GM12892 (cell line): Measurements from ENCODE around the gene ZNF692.
A peak's percentile ranks its signal among the peaks of the same experiment; 100 is the strongest.

Source experiments
- POLR2A ChIP-seq: IDR thresholded peaks from 2 replicates; pipeline ENCODE4 v1.6.1; 2011; ENCODE audit warnings: low read depth, low read length, control low read depth
- POLR2AphosphoS5 ChIP-seq: IDR thresholded peaks from 2 replicates; pipeline ENCODE4 v1.6.1; 2011; ENCODE audit warnings: low read depth, low read length, control low read depth
- TAF1 ChIP-seq: IDR thresholded peaks from 2 replicates; pipeline ENCODE4 v1.6.1; 2011; ENCODE audit warnings: low read depth, mild to moderate bottlenecking, control low read depth, low read length, borderline replicate concordance

DNA sequence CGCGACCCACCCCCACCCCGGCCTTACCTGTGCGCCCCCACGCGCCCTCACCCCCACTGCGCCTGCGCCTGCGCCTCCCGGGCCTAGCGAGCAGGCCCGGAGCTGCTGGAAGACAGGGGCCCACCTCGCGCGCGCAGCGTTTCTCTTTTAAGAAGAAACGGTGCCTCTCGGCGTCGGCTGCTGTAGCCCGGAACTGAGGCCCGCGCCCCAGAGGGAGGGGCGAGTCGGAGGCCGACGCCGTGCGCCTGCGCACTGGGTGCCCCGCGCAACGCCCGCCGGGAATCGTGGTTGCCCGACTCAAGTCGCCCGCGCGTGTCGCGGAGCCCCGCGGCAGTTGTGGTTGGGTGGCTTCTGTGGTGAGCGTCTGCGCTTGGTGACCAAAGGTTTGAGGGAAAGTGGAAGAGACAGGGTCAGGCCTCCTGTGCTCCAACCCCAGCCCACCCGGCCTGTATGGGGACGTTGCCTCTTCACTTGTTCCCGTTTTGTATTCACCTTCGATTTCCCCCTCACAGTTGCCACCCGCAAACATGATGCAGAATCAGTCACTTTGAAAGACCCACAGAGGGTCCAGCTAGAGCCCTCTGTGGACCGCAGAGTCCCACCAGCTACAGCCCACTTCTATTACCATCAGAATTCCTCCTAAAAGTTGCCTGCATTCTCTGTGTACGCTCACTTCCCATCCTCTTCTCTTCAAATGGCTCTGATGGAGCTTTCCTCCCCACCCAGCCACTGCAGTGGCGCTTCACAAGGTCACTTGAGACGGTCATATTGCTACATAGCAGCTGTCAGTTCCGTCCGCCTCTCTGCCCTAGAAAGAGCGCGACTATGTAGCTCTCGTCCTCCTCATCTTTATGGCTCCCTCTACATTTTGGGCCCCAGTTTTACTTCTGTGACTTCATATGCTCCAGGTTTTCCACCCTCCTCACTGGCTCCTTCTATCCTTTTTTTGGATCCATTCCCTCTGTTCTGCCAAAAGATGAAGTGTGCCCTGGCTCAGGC is at the start of gene ZNF692:
- TF ChIP-seq POLR2AphosphoS5 (peak; percentile 73; the same call in 1 of the 2 replicates), POLR2A (peak; percentile 73), TAF1 (no peak)
